IMR-90 (cell line): ENCODE data around the gene BCO2. TPM values are rescaled to one million over a fixed set of nuclear protein-coding genes. Genes with fewer than 3 reads are reported as not detected.

Source experiments
- ATAC-seq: fragments of 200-7000 bp; cut with Tn5 transposase; 2 replicates; pipeline ENCODE4 v1.9.1; 2020; ENCODE audit warnings: low read depth, mild to moderate bottlenecking, moderate library complexity
- BruUV-seq: library from RNA; stranded (reverse); fragments of 400-500 nt; replicated peaks from 2 replicates; lab custom pipeline; 2021; lab: Mats Ljungman, UMichigan
- CTCF ChIA-PET: fragments of 300-600 bp; formaldehyde crosslinking; extraction: SDS; loops from one replicate; lab custom pipeline; 2021; ENCODE audit warnings: antibody characterized with exemption; lab: Yijun Ruan, JAX
- POLR2A ChIA-PET: fragments of 300-600 bp; sonication (Branson Sonifier 250); formaldehyde crosslinking; loops from one replicate; lab custom pipeline; 2022; ENCODE audit warnings: antibody characterized with exemption; ENCODE audit not compliant: unreplicated experiment; lab: Charles Lee
- DNase-seq: peaks from one replicate; pipeline ENCODE4 v3.0.0; 2013
- H2AFZ ChIP-seq: replicated peaks from 2 replicates; pipeline ENCODE3; 2013; ENCODE audit warnings: low read length, mild to moderate bottlenecking; ENCODE audit not compliant: poor library complexity
- H2AK5ac ChIP-seq: 2 replicates; pipeline ENCODE4 v1.6.1; 2013; ENCODE audit warnings: low read depth, low read length, inconsistent platforms
- H2AK9ac ChIP-seq: replicated peaks from 2 replicates; pipeline ENCODE3; 2013; ENCODE audit warnings: mild to moderate bottlenecking, low read depth, low read length, moderate library complexity; ENCODE audit not compliant: poor library complexity
- H2BK120ac ChIP-seq: 2 replicates; pipeline ENCODE4 v1.6.1; 2013; ENCODE audit warnings: low read depth, low read length, inconsistent platforms
- H2BK15ac ChIP-seq: 3 replicates; pipeline ENCODE4 v1.6.1; 2013; ENCODE audit warnings: low read depth, low read length, inconsistent platforms
- H2BK20ac ChIP-seq: 2 replicates; pipeline ENCODE4 v1.6.1; 2013; ENCODE audit warnings: low read depth, mild to moderate bottlenecking, inconsistent platforms, low read length, moderate library complexity
- H2BK5ac ChIP-seq: 2 replicates; pipeline ENCODE4 v1.6.1; 2013; ENCODE audit warnings: mild to moderate bottlenecking, low read depth, low read length, inconsistent platforms; ENCODE audit not compliant: poor library complexity, severe bottlenecking
- H3K14ac ChIP-seq: replicated peaks from 2 replicates; pipeline ENCODE4 v1.6.1; 2013; ENCODE audit warnings: low read depth, low read length, inconsistent platforms
- H3K18ac ChIP-seq: 2 replicates; pipeline ENCODE4 v1.6.1; 2013; ENCODE audit warnings: low read depth, low read length, control low read depth
- H3K23ac ChIP-seq: 2 replicates; pipeline ENCODE4 v1.6.1; 2013; ENCODE audit warnings: low read depth, low read length, inconsistent platforms
- H3K27ac ChIP-seq: 2 replicates; pipeline ENCODE4 v1.5.1; 2013; ENCODE audit warnings: mild to moderate bottlenecking, control low read depth, low read length; ENCODE audit not compliant: insufficient read depth
- H3K27me3 ChIP-seq: 2 replicates; pipeline ENCODE4 v1.6.1; 2013; ENCODE audit warnings: low read length; ENCODE audit not compliant: control insufficient read depth, insufficient read depth
- H3K36me3 ChIP-seq: 2 replicates; pipeline ENCODE4 v1.6.1; 2013; ENCODE audit warnings: low read length, mixed read lengths; ENCODE audit not compliant: control insufficient read depth, insufficient read depth
- H3K4ac ChIP-seq: 2 replicates; pipeline ENCODE4 v1.6.1; 2013; ENCODE audit warnings: low read depth, low read length, inconsistent platforms
- H3K4me1 ChIP-seq: 2 replicates; pipeline ENCODE4 v1.6.1; 2013; ENCODE audit warnings: low read length, mixed read lengths; ENCODE audit not compliant: control insufficient read depth, insufficient read depth
- H3K4me2 ChIP-seq: 2 replicates; pipeline ENCODE4 v1.6.1; 2013; ENCODE audit warnings: low read depth, mild to moderate bottlenecking, control low read depth, low read length, moderate library complexity
- H3K4me3 ChIP-seq: 2 replicates; pipeline ENCODE4 v1.5.1; 2013; ENCODE audit warnings: low read depth, mild to moderate bottlenecking, control low read depth, low read length, moderate library complexity; ENCODE audit not compliant: insufficient read depth
- H3K56ac ChIP-seq: 2 replicates; pipeline ENCODE4 v1.6.1; 2013; ENCODE audit warnings: low read length, inconsistent platforms; ENCODE audit not compliant: insufficient read depth; ENCODE audit errors: extremely low read depth
- H3K79me1 ChIP-seq, 2 experiments: 2 replicates each; pipeline ENCODE4 v1.6.1; 2013; ENCODE audit warnings: low read length in 2 of 2, inconsistent platforms in 1 of 2, low read depth in 1 of 2
- H3K9ac ChIP-seq: 2 replicates; pipeline ENCODE4 v1.6.1; 2013; ENCODE audit warnings: low read depth, low read length, control low read depth
- H3K9me1 ChIP-seq: 2 replicates; pipeline ENCODE4 v1.6.1; 2013; ENCODE audit warnings: low read length, inconsistent platforms; ENCODE audit not compliant: insufficient read depth
- H3K9me3 ChIP-seq: 2 replicates; pipeline ENCODE4 v1.6.1; 2013; ENCODE audit warnings: low read length; ENCODE audit not compliant: control insufficient read depth, insufficient read depth
- H4K20me1 ChIP-seq: 2 replicates; pipeline ENCODE4 v1.6.1; 2013; ENCODE audit warnings: low read length, inconsistent platforms; ENCODE audit not compliant: insufficient read depth
- H4K5ac ChIP-seq: 2 replicates; pipeline ENCODE4 v1.6.1; 2013; ENCODE audit warnings: mild to moderate bottlenecking, low read depth, low read length, control low read depth
- H4K8ac ChIP-seq, 2 experiments: 2 replicates each; pipeline ENCODE4 v1.6.1; 2013; ENCODE audit warnings: low read depth in 2 of 2, low read length in 2 of 2, control low read depth in 1 of 2, inconsistent platforms in 1 of 2
- H4K91ac ChIP-seq: 2 replicates; pipeline ENCODE4 v1.6.1; 2013; ENCODE audit warnings: low read depth, low read length, inconsistent platforms; ENCODE audit not compliant: insufficient read depth
- MAFK ChIP-seq: IDR thresholded peaks from 2 replicates; pipeline ENCODE4 v1.6.1; 2012; ENCODE audit warnings: low read depth, low read length, improper control_type of control experiment
- RFX5 ChIP-seq: IDR thresholded peaks from 2 replicates; pipeline ENCODE4 v1.8.0; 2012; ENCODE audit warnings: low read depth, mild to moderate bottlenecking, low read length, moderate library complexity
- dilution Hi-C: fragments of 300-500 bp; cut with HindIII; formaldehyde crosslinking; loops from one replicate; pipeline ENCODE4 v1.14.3; 2018; ENCODE audit warnings: low sequenced_read_pairs; ENCODE audit not compliant: unreplicated experiment
- in situ Hi-C: fragments of 300-500 bp; cut with MboI; formaldehyde crosslinking; loops from 3 replicates; pipeline ENCODE4 v1.14.3; 2019; ENCODE audit warnings: low sequenced_read_pairs, inconsistent platforms, mixed read lengths
- intact Hi-C: fragments of 100-400 bp; cut with micrococcal nuclease; formaldehyde crosslinking; loops from 2 replicates; pipeline ENCODE4 v1.10.0; 2022
- polyA plus RNA-seq, 3 experiments: library from polyadenylated mRNA; depleted of rRNA; stranded (reverse); fragments of >200 nt; gene quantifications; 2 replicates each; pipeline ENCODE4 v1.2.3, GENCODE V29; 2012; ENCODE audit warnings: low replicate concordance in 1 of 3
- total RNA-seq: library from RNA; depleted of rRNA; stranded (reverse); fragments of >200 nt; gene quantifications from 2 replicates; pipeline ENCODE4 v1.2.3, GENCODE V29; 2012

Gene BCO2
- total and polyA plus RNA-seq, 2 of the 4 experiments (the other 2 are of a cell fraction), result 0.18 to 0.68 TPM

GRCh38 chr11:112179601-112180000 is 4.3 kb downstream of the BCO2 start:
- H3K27me3 ChIP-seq, result peaks cover 3% of the 10 kb centered on the region; the same call in 1 of the 2 replicates
- no peak overlapping the region for H3K4ac ChIP-seq
- TF ChIP-seq RFX5 (no peak), MAFK (no peak)
- no peak overlapping the region for H3K18ac ChIP-seq
- no peak overlapping the region for H3K4me2 ChIP-seq
- no peak overlapping the region for H3K23ac ChIP-seq
- H3K4me1 ChIP-seq, result peaks cover 2% of the 10 kb centered on the region; the same call in 1 of the 2 replicates
- H4K91ac ChIP-seq, result no peak overlapping the region
- no TSS peak for BruUV-seq
- no peak overlapping the region for H2AK5ac ChIP-seq
- H2AK9ac ChIP-seq, result no peak overlapping the region
- no peak overlapping the region for H3K27ac ChIP-seq
- dilution Hi-C loops, result no loop called here
- H3K56ac ChIP-seq, result no peak overlapping the region
- H3K79me1 ChIP-seq, result no peaks in the 10 kb centered on the region
- H3K9me3 ChIP-seq, result no peaks in the 10 kb centered on the region
- H2BK15ac ChIP-seq, result no peak overlapping the region
- ChIA-PET CTCF (no interaction called here), POLR2A (no interaction called here)
- no peaks in the 10 kb centered on the region for H3K9me1 ChIP-seq
- H4K8ac ChIP-seq, result no peak overlapping the region
- H4K5ac ChIP-seq, result no peak overlapping the region
- no peaks in the 10 kb centered on the region for H3K36me3 ChIP-seq
- H2BK5ac ChIP-seq, result no peak overlapping the region
- ATAC-seq, result no peak
- no peak overlapping the region for H2BK20ac ChIP-seq
- intact Hi-C loops, result loop anchor here (5.0 kb wide), 1 partner anchor 33 kb away; no protein-coding TSS in a partner anchor
- no peak overlapping the region for H3K4me3 ChIP-seq
- no peak overlapping the region for H3K9ac ChIP-seq
- H2BK120ac ChIP-seq, result no peak overlapping the region
- no peak overlapping the region for H3K14ac ChIP-seq
- no peak for DNase-seq
- in situ Hi-C loops, result no loop called here
- no peak overlapping the region for H2AFZ ChIP-seq
- no peaks in the 10 kb centered on the region for H4K20me1 ChIP-seq
